Uterus (tissue), 4 donors: ENCODE measurements around the gene IL16. TPM values are rescaled to one million over a fixed set of nuclear protein-coding genes. Genes with fewer than 3 reads are reported as not detected.

Source experiments
- DNase-seq, 2 donors: peaks; one replicate each; pipeline ENCODE4 v3.0.0-alpha.2; 2019 to 2020
- H3K27ac ChIP-seq, 2 donors: fragments of 200-600 bp; sonication (generic); 1 replicate in 1 of 2; 2 replicates in 1 of 2; pipeline ENCODE4 v1.5.1; 2016 to 2018
- H3K27me3 ChIP-seq, 2 donors: fragments of 200-600 bp; sonication (generic); one replicate each; pipeline ENCODE4 v1.5.1; 2018 to 2019; ENCODE audit warnings: control low read depth in 1 of 2
- H3K36me3 ChIP-seq, 2 donors: fragments of 200-600 bp; sonication (generic); one replicate each; pipeline ENCODE4 v1.5.1; 2019; ENCODE audit warnings: control low read depth in 1 of 2
- H3K4me1 ChIP-seq, 2 donors: fragments of 200-600 bp; sonication (generic); one replicate each; pipeline ENCODE4 v1.5.1; 2018 to 2019; ENCODE audit warnings: control low read depth in 1 of 2
- H3K4me3 ChIP-seq, 2 donors: fragments of 200-600 bp; sonication (generic); 1 replicate in 1 of 2; 2 replicates in 1 of 2; pipeline ENCODE4 v1.5.1; 2018 to 2019; ENCODE audit warnings: mild to moderate bottlenecking in 1 of 2
- H3K9me3 ChIP-seq, 2 donors: fragments of 200-600 bp; sonication (generic); one replicate each; pipeline ENCODE4 v1.5.1; 2019; ENCODE audit warnings: control low read depth in 1 of 2
- POLR2A ChIP-seq, 2 donors: fragments of 450-650 bp; IDR thresholded peaks; one replicate each; pipeline ENCODE4 v1.6.1; 2016; ENCODE audit warnings: antibody characterized with exemption in 2 of 2, mild to moderate bottlenecking in 1 of 2, moderate library complexity in 1 of 2
- intact Hi-C: fragments of 100-400 bp; cut with DNase I; formaldehyde crosslinking; loops from one replicate; pipeline ENCODE4 v1.15.1; 2023; ENCODE audit warnings: low total_unique reads
- total RNA-seq, 4 donors: library from RNA; depleted of rRNA in 3 of 4; stranded (reverse); fragments of >200 nt in 3 of 4; gene quantifications; one replicate each; pipeline versions ENCODE4 v1.1.0 to v1.2.4, GENCODE V29; 2014 to 2023
- TF ChIP-seq, protein P1 (sequence below), 4 experiments: fragments of 200-600 bp in 2 of 4; fragments of 450-650 bp in 2 of 4; sonication (generic) in 2 of 4; IDR thresholded peaks; one replicate each; pipeline ENCODE4 v1.5.1; 2016 to 2019; ENCODE audit warnings: antibody characterized with exemption in 4 of 4, mild to moderate bottlenecking in 2 of 4, moderate library complexity in 1 of 4
- donor health status: DM: yes; HTN: yes; CAD: no.

Gene IL16
- total RNA-seq, 4 donors from 2014 or later, result 16.6 to 69.2 (median 23.1) TPM

DNA sequence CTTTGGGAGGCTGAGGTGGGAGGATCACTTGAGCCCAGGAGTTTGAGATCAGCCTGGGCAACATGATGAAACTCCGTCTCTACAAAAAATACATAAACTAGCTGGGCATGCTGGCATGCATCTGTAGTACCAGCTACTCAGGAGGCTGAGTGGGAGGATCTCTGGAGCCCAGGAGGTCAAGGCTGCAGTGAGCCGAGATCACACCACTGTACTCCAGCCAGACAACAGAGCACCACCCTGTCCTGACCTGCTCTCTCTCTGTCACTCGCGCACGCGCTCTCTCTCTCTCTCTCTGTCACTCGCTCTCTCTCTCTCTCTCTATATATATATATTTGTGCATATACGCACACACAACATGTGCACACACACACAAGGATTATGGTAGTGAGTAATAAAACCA lies 61.8 kb downstream of the IL16 start:
- no peak for DNase-seq
- Histone ChIP-seq H3K9me3 (no peaks in the 10 kb centered on the region), H3K27ac (no peak overlapping the region), H3K4me1 (no peaks in the 10 kb centered on the region), H3K36me3 (no peaks in the 10 kb centered on the region), H3K27me3 (no peaks in the 10 kb centered on the region), H3K4me3 (no peak overlapping the region)
- intact Hi-C loops, result no loop called here
- TF ChIP-seq POLR2A (IDR thresholded peaks at IDR 0.05), result no peak
- TF ChIP-seq, protein P1, sequence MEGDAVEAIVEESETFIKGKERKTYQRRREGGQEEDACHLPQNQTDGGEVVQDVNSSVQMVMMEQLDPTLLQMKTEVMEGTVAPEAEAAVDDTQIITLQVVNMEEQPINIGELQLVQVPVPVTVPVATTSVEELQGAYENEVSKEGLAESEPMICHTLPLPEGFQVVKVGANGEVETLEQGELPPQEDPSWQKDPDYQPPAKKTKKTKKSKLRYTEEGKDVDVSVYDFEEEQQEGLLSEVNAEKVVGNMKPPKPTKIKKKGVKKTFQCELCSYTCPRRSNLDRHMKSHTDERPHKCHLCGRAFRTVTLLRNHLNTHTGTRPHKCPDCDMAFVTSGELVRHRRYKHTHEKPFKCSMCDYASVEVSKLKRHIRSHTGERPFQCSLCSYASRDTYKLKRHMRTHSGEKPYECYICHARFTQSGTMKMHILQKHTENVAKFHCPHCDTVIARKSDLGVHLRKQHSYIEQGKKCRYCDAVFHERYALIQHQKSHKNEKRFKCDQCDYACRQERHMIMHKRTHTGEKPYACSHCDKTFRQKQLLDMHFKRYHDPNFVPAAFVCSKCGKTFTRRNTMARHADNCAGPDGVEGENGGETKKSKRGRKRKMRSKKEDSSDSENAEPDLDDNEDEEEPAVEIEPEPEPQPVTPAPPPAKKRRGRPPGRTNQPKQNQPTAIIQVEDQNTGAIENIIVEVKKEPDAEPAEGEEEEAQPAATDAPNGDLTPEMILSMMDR (IDR thresholded peaks at IDR 0.05), result no peak

DNA sequence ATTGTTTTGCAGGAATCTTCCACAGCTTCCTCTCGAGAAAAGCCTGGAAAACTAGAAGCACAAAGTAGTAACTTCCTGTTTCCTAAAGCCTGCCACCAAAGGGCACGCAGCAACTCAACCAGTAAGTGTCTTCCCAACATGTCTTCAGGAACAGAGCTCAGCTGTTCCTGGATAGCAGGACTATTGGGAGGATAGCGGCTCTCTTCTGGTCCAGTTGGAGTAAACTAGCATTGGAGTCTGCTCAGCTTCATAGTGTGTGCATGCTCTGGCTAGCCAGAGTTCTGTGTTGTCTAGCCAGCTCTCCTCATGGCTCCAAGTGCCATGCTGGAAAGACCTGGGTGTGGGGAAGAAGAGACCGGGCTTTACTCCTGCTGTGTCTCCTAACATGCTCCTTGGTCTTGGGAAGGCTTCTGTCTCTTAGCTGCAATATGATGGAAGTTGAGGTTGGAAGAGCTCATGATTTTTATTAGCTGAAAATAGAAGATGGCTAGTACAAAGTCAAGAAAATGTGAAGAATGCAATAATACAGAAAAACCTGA lies 63.1 kb downstream of the IL16 start:
- TF ChIP-seq, protein P1 (IDR thresholded peaks at IDR 0.05), result no peak
- TF ChIP-seq POLR2A (IDR thresholded peaks at IDR 0.05), result no peak
- DNase-seq, result no peak
- intact Hi-C loops, result loop anchor here (10.0 kb wide), 2 partner anchors 105 to 155 kb away; no protein-coding TSS in a partner anchor

DNA sequence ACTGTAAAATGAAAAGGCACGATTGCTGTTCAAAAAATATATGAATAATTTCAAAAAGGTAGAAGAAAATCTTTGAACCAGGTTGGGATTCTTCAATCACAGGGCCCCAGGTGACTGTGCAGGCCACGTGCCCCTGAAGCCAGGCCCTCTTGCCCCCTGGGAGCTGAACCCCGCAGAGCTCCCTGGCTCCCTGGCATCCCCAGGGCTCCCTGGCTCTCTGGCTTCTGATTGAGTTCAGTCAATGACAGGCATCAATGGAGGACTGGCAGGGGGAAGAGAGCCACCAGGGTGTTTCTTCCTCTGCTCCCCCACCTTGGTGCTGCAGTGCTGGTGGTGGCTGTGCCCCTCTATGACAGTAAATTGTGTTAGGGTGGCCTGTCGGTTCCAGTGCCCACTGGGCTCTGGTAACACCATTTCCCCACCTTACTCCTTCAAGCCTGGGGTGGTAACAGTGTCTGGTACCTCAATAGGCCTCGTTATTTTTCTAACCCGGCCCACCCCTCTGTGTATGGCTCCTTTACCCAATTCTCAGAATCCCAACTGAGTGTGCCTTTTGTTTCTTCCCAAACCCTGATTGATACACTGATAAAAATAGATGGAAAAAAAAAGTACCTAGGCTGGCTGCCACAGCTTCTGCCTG lies 64.6 kb downstream of the IL16 start:
- H3K27ac ChIP-seq, result no peak overlapping the region
- intact Hi-C loops, result loop anchor here (10.0 kb wide), 2 partner anchors 106 to 156 kb away; no protein-coding TSS in a partner anchor
- no peak for DNase-seq
- H3K4me1 ChIP-seq, result peaks cover 0 to 4% of the 10 kb centered on the region in 2 donors
- no peaks in the 10 kb centered on the region for H3K36me3 ChIP-seq
- no peaks in the 10 kb centered on the region for H3K27me3 ChIP-seq
- H3K9me3 ChIP-seq, result no peaks in the 10 kb centered on the region
- no peak overlapping the region for H3K4me3 ChIP-seq
- TF ChIP-seq POLR2A (IDR thresholded peaks at IDR 0.05), result no peak
- TF ChIP-seq, protein P1 (IDR thresholded peaks at IDR 0.05), result no peak

More for the DNA sequence above, 63.1 kb downstream of the IL16 start:
- no peaks in the 10 kb centered on the region for H3K27me3 ChIP-seq
- no peaks in the 10 kb centered on the region for H3K9me3 ChIP-seq
- no peak overlapping the region for H3K4me3 ChIP-seq
- no peaks in the 10 kb centered on the region for H3K4me1 ChIP-seq
- no peaks in the 10 kb centered on the region for H3K36me3 ChIP-seq
- H3K27ac ChIP-seq, result no peak overlapping the region

DNA sequence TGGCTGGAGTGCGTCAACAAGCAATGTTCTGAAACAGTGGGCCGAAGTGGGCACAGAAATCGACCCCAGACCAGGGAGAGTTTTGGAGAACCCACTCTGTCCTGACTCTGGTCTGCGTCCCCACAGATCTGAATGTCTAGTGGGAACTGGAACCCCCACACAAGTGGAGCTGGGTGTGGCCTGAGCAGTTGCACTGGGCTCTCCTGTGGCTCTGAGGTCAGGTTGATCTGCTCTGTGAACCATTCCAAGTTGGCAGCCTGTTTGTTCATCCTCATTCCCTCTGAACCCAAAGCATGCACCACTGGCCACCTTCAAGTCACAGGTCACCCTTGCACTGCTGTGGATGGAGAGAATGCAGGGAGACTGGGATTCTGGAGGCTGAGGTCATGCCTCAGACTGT lies 66.8 kb downstream of the IL16 start:
- TF ChIP-seq, protein P1 (IDR thresholded peaks at IDR 0.05), result no peak
- TF ChIP-seq POLR2A (IDR thresholded peaks at IDR 0.05), result no peak
- H3K36me3 ChIP-seq, result no peaks in the 10 kb centered on the region
- H3K9me3 ChIP-seq, result no peaks in the 10 kb centered on the region
- intact Hi-C loops, result loop anchor here (10.0 kb wide), 2 partner anchors 109 to 159 kb away; no protein-coding TSS in a partner anchor
- peaks cover 0 to 5% of the 10 kb centered on the region in 2 donors for H3K4me1 ChIP-seq
- H3K27me3 ChIP-seq, result no peaks in the 10 kb centered on the region
- H3K27ac ChIP-seq, result no peak overlapping the region
- DNase-seq, result no peak
- H3K4me3 ChIP-seq, result no peak overlapping the region
